Frontal cortex (tissue), 4 donors: ENCODE measurements around the gene CCDC192. TPM values are rescaled to one million over a fixed set of nuclear protein-coding genes. Genes with fewer than 3 reads are reported as not detected.
"Not testable (repeated sequence)": the region's sequence is repeated elsewhere in the genome, so short reads cannot be mapped to it uniquely, and the experiment has no call there.

ENCODE experiments used
- DNase-seq, 2 donors: peaks; one replicate each; pipeline ENCODE4 v3.0.0; 2012; ENCODE audit warnings: low spot score in 2 of 2
- FAIRE-seq: peaks from 2 replicates; lab custom pipeline; 2012; peaks lifted over from hg19 to GRCh38; lab: Jason Lieb, UNC
- total RNA-seq: library from RNA; depleted of rRNA; stranded (reverse); fragments of >200 nt; gene quantifications from one replicate; pipeline ENCODE4 v1.2.3, GENCODE V29; 2014
- donor health status: control.
- donor health status: control.
- donor health status: control.

Gene CCDC192
- total RNA-seq, 1 donor from 2014 or later = not detected

- FAIRE-seq (no peak), DNase-seq (no peak)
Measured at GRCh38 chr5:127834554-127834953, 131.4 kb downstream of the CCDC192 start.

GRCh38 chr5:127838661-127839060, 135.5 kb downstream of the CCDC192 start:
- FAIRE-seq (no peak), DNase-seq (no peak)

- DNase-seq = no peak
- FAIRE-seq = peak; percentile 69
Measured at GRCh38 chr5:127839072-127839471, 135.9 kb downstream of the CCDC192 start.

- DNase-seq (no peak), FAIRE-seq (no peak)
Measured at GRCh38 chr5:127839496-127840197, 136.5 kb downstream of the CCDC192 start.

GRCh38 chr5:127840198-127840524, 137.0 kb downstream of the CCDC192 start:
- no peak for DNase-seq
- no peak for FAIRE-seq

GRCh38 chr5:127840809-127841208, 137.6 kb downstream of the CCDC192 start:
- FAIRE-seq (no peak), DNase-seq (no peak)

GRCh38 chr5:127844581-127845021, 141.4 kb downstream of the CCDC192 start:
- DNase-seq (no peak), FAIRE-seq (no peak)

- FAIRE-seq = no peak
- DNase-seq = no peak
Measured at GRCh38 chr5:127846884-127847283, 143.7 kb downstream of the CCDC192 start.

- DNase-seq, FAIRE-seq: not testable (repeated sequence)
Measured at GRCh38 chr5:127847641-127848040, 144.4 kb downstream of the CCDC192 start.

GRCh38 chr5:127848098-127848497, 144.9 kb downstream of the CCDC192 start:
- DNase-seq (no peak), FAIRE-seq (no peak)

GRCh38 chr5:127849408-127849807, 146.2 kb downstream of the CCDC192 start:
- no peak for FAIRE-seq

GRCh38 chr5:127849891-127850290, 146.7 kb downstream of the CCDC192 start:
- FAIRE-seq = no peak
- no peak for DNase-seq

More at GRCh38 chr5:127849408-127849807, 146.2 kb downstream of the CCDC192 start:
- no peak for DNase-seq

GRCh38 chr5:127851964-127852363, 148.8 kb downstream of the CCDC192 start:
- no peak for DNase-seq
- FAIRE-seq = no peak

GRCh38 chr5:127854520-127854919, 151.3 kb downstream of the CCDC192 start:
- DNase-seq (no peak), FAIRE-seq (no peak)

- FAIRE-seq (no peak), DNase-seq (no peak)
Measured at GRCh38 chr5:127856292-127856691, 153.1 kb downstream of the CCDC192 start.

GRCh38 chr5:127858116-127858784, 155.1 kb downstream of the CCDC192 start:
- FAIRE-seq (no peak), DNase-seq (no peak)

GRCh38 chr5:127860291-127860690, 157.1 kb downstream of the CCDC192 start:
- DNase-seq = no peak
- no peak for FAIRE-seq

GRCh38 chr5:127863161-127863560, 160.0 kb downstream of the CCDC192 start:
- DNase-seq = no peak
- FAIRE-seq = no peak

GRCh38 chr5:127863610-127864395, 160.6 kb downstream of the CCDC192 start:
- DNase-seq (no peak), FAIRE-seq (no peak)

GRCh38 chr5:127864511-127864910, 161.3 kb downstream of the CCDC192 start:
- no peak for DNase-seq
- FAIRE-seq = no peak

GRCh38 chr5:127865273-127865672, 162.1 kb downstream of the CCDC192 start:
- FAIRE-seq (no peak), DNase-seq (no peak)
